ENCODE data around the gene ANO1.

The ANO1 gene

GRCh38 chr11:70031631-70032469, 46.3 kb upstream of the ANO1 start:
- H3K23ac ChIP-seq (ENCODE audit: low read length in 2 of 2): no peak overlapping the region
- no peaks in the 10 kb centered on the region for H3K79me1 ChIP-seq (replicated peaks; ENCODE audit: low read length, poor library complexity, severe bottlenecking)
- no peak overlapping the region for H3K27ac ChIP-seq (ENCODE audit: low read length, poor library complexity, severe bottlenecking)
- H2BK5ac ChIP-seq (ENCODE audit: low read depth, low read length, poor library complexity, severe bottlenecking): no peak overlapping the region
- peaks cover 2% of the 10 kb centered on the region for H3K4me1 ChIP-seq (ENCODE audit: control insufficient read depth, insufficient read depth, low read depth, low read length)
- H2BK12ac ChIP-seq (ENCODE audit: low read length in 2 of 2): peak overlapping the region in 1 of 2 experiments; percentile 3
- H4K91ac ChIP-seq (ENCODE audit: low read length): no peak overlapping the region
- WGBS: 92% methylated on average over 18 of the region's 18 CpGs
- peak overlapping the region in 1 of 2 experiments; percentile 11 for H3K14ac ChIP-seq (ENCODE audit: low read length in 2 of 2)
- H3K4me2 ChIP-seq (ENCODE audit: low read length, poor library complexity, severe bottlenecking): no peak overlapping the region
- no peak overlapping the region for H3K4me3 ChIP-seq (ENCODE audit: insufficient read depth in 1 of 2, low read depth in 1 of 2, low read length in 2 of 2)
- H3K9ac ChIP-seq (ENCODE audit: low read length): no peak overlapping the region
- H3K4ac ChIP-seq (ENCODE audit: low read depth in 1 of 2, low read length in 2 of 2): no peak overlapping the region
- no peak overlapping the region for H3K18ac ChIP-seq (ENCODE audit: low read depth in 1 of 2, low read length in 2 of 2)
- H2BK15ac ChIP-seq (ENCODE audit: low read depth, poor library complexity, severe bottlenecking): no peak overlapping the region
- no peaks in the 10 kb centered on the region for H3K36me3 ChIP-seq (ENCODE audit: control insufficient read depth in 1 of 2, insufficient read depth in 2 of 2, low read depth in 1 of 2, low read length in 2 of 2)
- no peak overlapping the region for H2AK5ac ChIP-seq (ENCODE audit: low read length, severe bottlenecking)
- no peak for DNase-seq
- H3K27me3 ChIP-seq (ENCODE audit: control insufficient read depth in 1 of 2, insufficient read depth in 1 of 2, low read length in 2 of 2): peaks cover 36 to 39% of the 10 kb centered on the region in 2 experiments
- H2BK120ac ChIP-seq (ENCODE audit: low read depth, low read length): no peak overlapping the region
- no peak overlapping the region for H4K8ac ChIP-seq (ENCODE audit: low read length)
- H2AFZ ChIP-seq (ENCODE audit: low read depth, low read length): no peak overlapping the region
- H3K9me3 ChIP-seq (ENCODE audit: control insufficient read depth, low read length): peaks cover 8% of the 10 kb centered on the region

- whole genome bisulfite sequencing: 92% methylated on average over 6 of the region's 6 CpGs
- Histone ChIP-seq H3K14ac (ENCODE audit: low read length in 2 of 2) (no peak overlapping the region), H3K4me3 (ENCODE audit: insufficient read depth in 1 of 2, low read depth in 1 of 2, low read length in 2 of 2) (no peak overlapping the region)
Measured at GRCh38 chr11:70032470-70032795, 45.7 kb upstream of the ANO1 start.

GRCh38 chr11:70032943-70033710, 45.0 kb upstream of the ANO1 start:
- no peak overlapping the region for H3K18ac ChIP-seq (ENCODE audit: low read depth in 1 of 2, low read length in 2 of 2)
- H3K4ac ChIP-seq (ENCODE audit: low read depth in 1 of 2, low read length in 2 of 2): no peak overlapping the region
- H3K27ac ChIP-seq (ENCODE audit: low read length, poor library complexity, severe bottlenecking): no peak overlapping the region
- no peak overlapping the region for H4K91ac ChIP-seq (ENCODE audit: low read length)
- H2BK12ac ChIP-seq (ENCODE audit: low read length in 2 of 2): no peak overlapping the region
- H3K36me3 ChIP-seq (ENCODE audit: control insufficient read depth in 1 of 2, insufficient read depth in 2 of 2, low read depth in 1 of 2, low read length in 2 of 2): no peaks in the 10 kb centered on the region
- DNase-seq: no peak
- H4K8ac ChIP-seq (ENCODE audit: low read length): no peak overlapping the region
- no peaks in the 10 kb centered on the region for H3K4me1 ChIP-seq (ENCODE audit: control insufficient read depth, insufficient read depth, low read depth, low read length)
- H3K4me2 ChIP-seq (ENCODE audit: low read length, poor library complexity, severe bottlenecking): no peak overlapping the region
- H2AFZ ChIP-seq (ENCODE audit: low read depth, low read length): no peak overlapping the region
- no peak overlapping the region for H3K9ac ChIP-seq (ENCODE audit: low read length)
- peaks cover 19% of the 10 kb centered on the region for H3K9me3 ChIP-seq (ENCODE audit: control insufficient read depth, low read length)
- no peaks in the 10 kb centered on the region for H3K79me1 ChIP-seq (replicated peaks; ENCODE audit: low read length, poor library complexity, severe bottlenecking)
- H2BK15ac ChIP-seq (ENCODE audit: low read depth, poor library complexity, severe bottlenecking): no peak overlapping the region
- no peak overlapping the region for H2BK5ac ChIP-seq (ENCODE audit: low read depth, low read length, poor library complexity, severe bottlenecking)
- 93% methylated on average over 19 of the region's 19 CpGs for WGBS
- H2BK120ac ChIP-seq (ENCODE audit: low read depth, low read length): no peak overlapping the region
- no peak overlapping the region for H3K14ac ChIP-seq (ENCODE audit: low read length in 2 of 2)
- H3K23ac ChIP-seq (ENCODE audit: low read length in 2 of 2): no peak overlapping the region
- H3K4me3 ChIP-seq (ENCODE audit: insufficient read depth in 1 of 2, low read depth in 1 of 2, low read length in 2 of 2): no peak overlapping the region
- no peak overlapping the region for H2AK5ac ChIP-seq (ENCODE audit: low read length, severe bottlenecking)
- H3K27me3 ChIP-seq (ENCODE audit: control insufficient read depth in 1 of 2, insufficient read depth in 1 of 2, low read length in 2 of 2): peaks cover 40 to 43% of the 10 kb centered on the region in 2 experiments

More at GRCh38 chr11:70032470-70032795, 45.7 kb upstream of the ANO1 start:
- Histone ChIP-seq H3K27ac (ENCODE audit: low read length, poor library complexity, severe bottlenecking) (no peak overlapping the region), H4K8ac (ENCODE audit: low read length) (no peak overlapping the region), H3K9me3 (ENCODE audit: control insufficient read depth, low read length) (peaks cover 12% of the 10 kb centered on the region), H4K91ac (ENCODE audit: low read length) (no peak overlapping the region), H3K4ac (ENCODE audit: low read depth in 1 of 2, low read length in 2 of 2) (no peak overlapping the region), H3K79me1 (replicated peaks; ENCODE audit: low read length, poor library complexity, severe bottlenecking) (no peaks in the 10 kb centered on the region), H3K4me1 (ENCODE audit: control insufficient read depth, insufficient read depth, low read depth, low read length) (peaks cover 2% of the 10 kb centered on the region), H2AFZ (ENCODE audit: low read depth, low read length) (no peak overlapping the region), H2BK5ac (ENCODE audit: low read depth, low read length, poor library complexity, severe bottlenecking) (no peak overlapping the region), H3K18ac (ENCODE audit: low read depth in 1 of 2, low read length in 2 of 2) (no peak overlapping the region), H2AK5ac (ENCODE audit: low read length, severe bottlenecking) (no peak overlapping the region), H2BK120ac (ENCODE audit: low read depth, low read length) (no peak overlapping the region), H3K4me2 (ENCODE audit: low read length, poor library complexity, severe bottlenecking) (no peak overlapping the region), H2BK15ac (ENCODE audit: low read depth, poor library complexity, severe bottlenecking) (no peak overlapping the region), H3K9ac (ENCODE audit: low read length) (no peak overlapping the region), H3K36me3 (ENCODE audit: control insufficient read depth in 1 of 2, insufficient read depth in 2 of 2, low read depth in 1 of 2, low read length in 2 of 2) (no peaks in the 10 kb centered on the region), H2BK12ac (ENCODE audit: low read length in 2 of 2) (no peak overlapping the region), H3K27me3 (ENCODE audit: control insufficient read depth in 1 of 2, insufficient read depth in 1 of 2, low read length in 2 of 2) (peaks cover 38 to 43% of the 10 kb centered on the region in 2 experiments), H3K23ac (ENCODE audit: low read length in 2 of 2) (no peak overlapping the region)
- no peak for DNase-seq

- Histone ChIP-seq H3K23ac (ENCODE audit: low read length in 2 of 2) (no peak overlapping the region), H3K14ac (ENCODE audit: low read length in 2 of 2) (no peak overlapping the region), H3K9ac (ENCODE audit: low read length) (no peak overlapping the region), H3K36me3 (ENCODE audit: control insufficient read depth in 1 of 2, insufficient read depth in 2 of 2, low read depth in 1 of 2, low read length in 2 of 2) (no peaks in the 10 kb centered on the region), H2BK120ac (ENCODE audit: low read depth, low read length) (no peak overlapping the region), H3K4me3 (ENCODE audit: insufficient read depth in 1 of 2, low read depth in 1 of 2, low read length in 2 of 2) (no peak overlapping the region), H2BK12ac (ENCODE audit: low read length in 2 of 2) (no peak overlapping the region), H3K4me1 (ENCODE audit: control insufficient read depth, insufficient read depth, low read depth, low read length) (no peaks in the 10 kb centered on the region), H2AFZ (ENCODE audit: low read depth, low read length) (no peak overlapping the region), H2AK5ac (ENCODE audit: low read length, severe bottlenecking) (no peak overlapping the region), H2BK5ac (ENCODE audit: low read depth, low read length, poor library complexity, severe bottlenecking) (no peak overlapping the region), H3K4me2 (ENCODE audit: low read length, poor library complexity, severe bottlenecking) (no peak overlapping the region), H3K79me1 (replicated peaks; ENCODE audit: low read length, poor library complexity, severe bottlenecking) (no peaks in the 10 kb centered on the region), H4K8ac (ENCODE audit: low read length) (no peak overlapping the region), H3K27me3 (ENCODE audit: control insufficient read depth in 1 of 2, insufficient read depth in 1 of 2, low read length in 2 of 2) (peaks cover 38 to 42% of the 10 kb centered on the region in 2 experiments), H3K18ac (ENCODE audit: low read depth in 1 of 2, low read length in 2 of 2) (no peak overlapping the region), H2BK15ac (ENCODE audit: low read depth, poor library complexity, severe bottlenecking) (no peak overlapping the region), H3K27ac (ENCODE audit: low read length, poor library complexity, severe bottlenecking) (no peak overlapping the region), H3K4ac (ENCODE audit: low read depth in 1 of 2, low read length in 2 of 2) (no peak overlapping the region), H4K91ac (ENCODE audit: low read length) (no peak overlapping the region), H3K9me3 (ENCODE audit: control insufficient read depth, low read length) (peaks cover 25% of the 10 kb centered on the region)
- WGBS: 96% methylated on average over 4 of the region's 4 CpGs
- no peak for DNase-seq
Measured at GRCh38 chr11:70033711-70034070, 44.4 kb upstream of the ANO1 start.

Data from mesenchymal stem cell (in vitro differentiated cells and primary cell).